H1 (cell line): ENCODE results near the gene SYNJ1. TPM values are rescaled to one million over a fixed set of nuclear protein-coding genes. Genes with fewer than 3 reads are reported as not detected.

Experiments used
- CTCF ChIA-PET: fragments of 300-600 bp; sonication (Branson Sonifier 250); formaldehyde crosslinking; loops from one replicate; lab custom pipeline; 2021; ENCODE audit not compliant: partially characterized antibody; lab: Charles Lee
- POLR2A ChIA-PET: fragments of 300-600 bp; sonication (Branson Sonifier 250); formaldehyde crosslinking; loops from one replicate; lab custom pipeline; 2021; ENCODE audit warnings: inconsistent platforms; ENCODE audit not compliant: partially characterized antibody; lab: Charles Lee
- DNase-seq, 2 experiments: peaks; one replicate each; pipeline versions ENCODE4 v3.0.0 to v3.0.0-alpha.2; 2010 to 2022; ENCODE audit warnings: low spot score in 2 of 2, low read depth in 1 of 2, mixed read lengths in 1 of 2
- FAIRE-seq: peaks from 2 replicates; lab custom pipeline; 2011; peaks lifted over from hg19 to GRCh38; lab: Jason Lieb, UNC
- H2AFZ ChIP-seq: 2 replicates; pipeline ENCODE4 v1.8.1; 2012; ENCODE audit warnings: low read length, inconsistent platforms
- H2AK5ac ChIP-seq: 2 replicates; pipeline ENCODE4 v1.6.1; 2013; ENCODE audit warnings: low read depth, low read length
- H2BK120ac ChIP-seq: replicated peaks from 2 replicates; pipeline ENCODE3; 2013; ENCODE audit warnings: low read depth, low read length, inconsistent platforms
- H2BK12ac ChIP-seq: 2 replicates; pipeline ENCODE4 v1.6.1; 2013; ENCODE audit warnings: low read depth, low read length
- H2BK15ac ChIP-seq: 2 replicates; pipeline ENCODE4 v1.6.1; 2013; ENCODE audit warnings: low read length
- H2BK20ac ChIP-seq: 2 replicates; pipeline ENCODE4 v1.6.1; 2013; ENCODE audit warnings: low read length
- H2BK5ac ChIP-seq: 2 replicates; pipeline ENCODE4 v1.6.1; 2013; ENCODE audit warnings: low read depth, low read length
- H3K14ac ChIP-seq: 2 replicates; pipeline ENCODE4 v1.6.1; 2013; ENCODE audit warnings: inconsistent platforms; ENCODE audit not compliant: insufficient read length
- H3K18ac ChIP-seq: 2 replicates; pipeline ENCODE4 v1.6.1; 2013; ENCODE audit warnings: low read length; ENCODE audit errors: extremely low read depth
- H3K23ac ChIP-seq: 2 replicates; pipeline ENCODE4 v1.6.1; 2013; ENCODE audit warnings: inconsistent platforms; ENCODE audit not compliant: insufficient read length
- H3K23me2 ChIP-seq: 2 replicates; pipeline ENCODE4 v1.6.1; 2013; ENCODE audit warnings: low read depth, low read length
- H3K27ac ChIP-seq: 2 replicates; pipeline ENCODE4 v1.6.1; 2011; ENCODE audit warnings: low read depth, low read length, inconsistent platforms
- H3K27me3 ChIP-seq, 4 experiments: replicated peaks in 1 of 4; 1 replicate in 1 of 4; 2 replicates in 3 of 4; pipeline versions ENCODE4 v1.6.1 to v1.8.1; 2011 to 2013; ENCODE audit warnings: low read length in 3 of 4, mild to moderate bottlenecking in 3 of 4, inconsistent platforms in 2 of 4, mixed read lengths in 2 of 4, moderate library complexity in 1 of 4; ENCODE audit not compliant: control insufficient read depth in 3 of 4, insufficient read depth in 3 of 4; ENCODE audit errors: extremely low read depth in 1 of 4
- H3K36me3 ChIP-seq, 4 experiments: 2 replicates each; pipeline versions ENCODE4 v1.6.1 to v1.8.1; 2011 to 2013; ENCODE audit warnings: mild to moderate bottlenecking in 4 of 4, low read length in 3 of 4, moderate library complexity in 2 of 4, control low read depth in 1 of 4, inconsistent platforms in 1 of 4; ENCODE audit not compliant: insufficient read depth in 4 of 4, control insufficient read depth in 2 of 4
- H3K4ac ChIP-seq: replicated peaks from 2 replicates; pipeline ENCODE3; 2013; ENCODE audit warnings: low read length, low read depth, mixed read lengths, inconsistent platforms; ENCODE audit not compliant: insufficient read length
- H3K4me1 ChIP-seq, 4 experiments: replicated peaks in 1 of 4; 1 replicate in 1 of 4; 2 replicates in 3 of 4; pipeline versions ENCODE4 v1.6.1 to v1.8.1; 2011 to 2013; ENCODE audit warnings: low read length in 3 of 4, inconsistent platforms in 2 of 4, mixed read lengths in 1 of 4; ENCODE audit not compliant: insufficient read depth in 4 of 4, control insufficient read depth in 3 of 4
- H3K4me2 ChIP-seq, 2 experiments: 2 replicates each; pipeline versions ENCODE4 v1.6.1 to v1.8.1; 2011 to 2013; ENCODE audit warnings: low read depth in 2 of 2, low read length in 2 of 2, control low read depth in 1 of 2, inconsistent platforms in 1 of 2, mild to moderate bottlenecking in 1 of 2; ENCODE audit not compliant: insufficient read depth in 1 of 2
- H3K4me3 ChIP-seq, 4 experiments: fragments of 200-600, 300-600 bp in 1 of 4; sonication (generic), shearing (Covaris generic), sonication (Bioruptor Twin) in 1 of 4; 2 replicates each; pipeline versions ENCODE4 v1.5.1 to v1.8.1; 2011 to 2016; ENCODE audit warnings: low read length in 4 of 4, low read depth in 3 of 4, control low read depth in 2 of 4, inconsistent platforms in 2 of 4, mild to moderate bottlenecking in 2 of 4, mixed read lengths in 1 of 4, moderate library complexity in 1 of 4; ENCODE audit not compliant: insufficient read depth in 2 of 4; ENCODE audit errors: extremely low read depth in 1 of 4
- H3K56ac ChIP-seq: replicated peaks from 2 replicates; pipeline ENCODE3; 2013; ENCODE audit warnings: low read depth, mild to moderate bottlenecking, mixed read lengths, low read length, inconsistent platforms; ENCODE audit not compliant: insufficient read length
- H3K79me1 ChIP-seq: 2 replicates; pipeline ENCODE4 v1.6.1; 2013; ENCODE audit warnings: low read depth, low read length, control low read depth
- H3K79me2 ChIP-seq, 2 experiments: 2 replicates each; pipeline versions ENCODE4 v1.6.1 to v1.8.1; 2012 to 2013; ENCODE audit warnings: low read length in 2 of 2, mild to moderate bottlenecking in 2 of 2, inconsistent platforms in 1 of 2; ENCODE audit not compliant: insufficient read depth in 2 of 2, control insufficient read depth in 1 of 2
- H3K9ac ChIP-seq, 4 experiments: replicated peaks in 1 of 4; 1 replicate in 1 of 4; 2 replicates in 3 of 4; pipeline versions ENCODE4 v1.6.1 to v1.8.1; 2011 to 2013; ENCODE audit warnings: low read depth in 3 of 4, low read length in 3 of 4, control low read depth in 2 of 4, mild to moderate bottlenecking in 2 of 4, moderate library complexity in 2 of 4, inconsistent platforms in 1 of 4; ENCODE audit errors: extremely low read depth in 1 of 4
- H3K9me3 ChIP-seq, 2 experiments: 2 replicates each; pipeline versions ENCODE4 v1.6.1 to v1.8.1; 2012 to 2013; ENCODE audit warnings: mild to moderate bottlenecking in 2 of 2, moderate library complexity in 2 of 2, control low read depth in 1 of 2, inconsistent platforms in 1 of 2, low read depth in 1 of 2, low read length in 1 of 2, mixed read lengths in 1 of 2; ENCODE audit not compliant: insufficient read depth in 2 of 2
- H4K20me1 ChIP-seq, 2 experiments: replicated peaks in 1 of 2; 2 replicates each; pipeline versions ENCODE3 to v1.8.1; 2011 to 2013; ENCODE audit warnings: inconsistent platforms in 2 of 2, low read length in 2 of 2, mild to moderate bottlenecking in 1 of 2; ENCODE audit not compliant: insufficient read depth in 2 of 2, control insufficient read depth in 1 of 2
- H4K5ac ChIP-seq: 2 replicates; pipeline ENCODE4 v1.6.1; 2013; ENCODE audit warnings: low read length, low read depth, mixed read lengths, inconsistent platforms; ENCODE audit not compliant: insufficient read length
- H4K8ac ChIP-seq: 2 replicates; pipeline ENCODE4 v1.8.0; 2013; ENCODE audit warnings: mild to moderate bottlenecking, moderate library complexity, low read length, inconsistent platforms; ENCODE audit not compliant: insufficient read depth; ENCODE audit errors: extremely low read depth
- H4K91ac ChIP-seq: replicated peaks from 2 replicates; pipeline ENCODE3; 2013; ENCODE audit warnings: low read length, mixed read lengths, inconsistent platforms; ENCODE audit not compliant: insufficient read length
- ASH2L ChIP-seq: fragments of 200-600, 300-600 bp; sonication (generic); IDR thresholded peaks from one replicate; pipeline ENCODE4 v1.7.1; 2017; ENCODE audit warnings: low read length
- EZH2 ChIP-seq: fragments of 200-600 bp; sonication (generic); IDR thresholded peaks from 2 replicates; pipeline ENCODE4 v1.7.1; 2012; ENCODE audit warnings: low read depth, mild to moderate bottlenecking, moderate library complexity, low read length, inconsistent platforms; ENCODE audit not compliant: severe bottlenecking
- JUND ChIP-seq: IDR thresholded peaks from 2 replicates; pipeline ENCODE4 v1.6.1; 2011; ENCODE audit warnings: mild to moderate bottlenecking, improper control_type of control experiment, low read length
- KDM5A ChIP-seq: fragments of 200-600 bp; IDR thresholded peaks from 2 replicates; pipeline ENCODE4 v1.7.1; 2012; ENCODE audit warnings: mild to moderate bottlenecking, low read length, inconsistent platforms, mixed read lengths
- RXRA ChIP-seq: IDR thresholded peaks from 2 replicates; pipeline ENCODE4 v1.6.1; 2011; ENCODE audit warnings: low read depth, mild to moderate bottlenecking, low read length, moderate library complexity; ENCODE audit not compliant: insufficient read depth
- SIRT6 ChIP-seq: IDR thresholded peaks from one replicate; pipeline ENCODE4 v1.7.1; 2012; ENCODE audit warnings: low read length, inconsistent platforms
- SP4 ChIP-seq: IDR thresholded peaks from 2 replicates; pipeline ENCODE4 v1.6.1; 2012; ENCODE audit warnings: low read length, inconsistent platforms
- WGBS, 2 experiments: shearing (Covaris generic) in 1 of 2; methylation state at CpG; one replicate each; pipeline versions ENCODE4 v1.1.6 to v1.1.7; 2013 to 2015; ENCODE audit warnings: low lambda C conversion rate in 2 of 2, mixed read lengths in 2 of 2, inconsistent platforms in 1 of 2, low coverage in 1 of 2, missing lambda C conversion rate in 1 of 2; ENCODE audit not compliant: insufficient replicate concordance in 2 of 2, insufficient coverage in 1 of 2, insufficient read length in 1 of 2; ENCODE audit errors: extremely low coverage in 1 of 2, missing lambda C conversion rate in 1 of 2; 5-methylcytosine and 5-hydroxymethylcytosine counted together
- polyA plus RNA-seq, 7 experiments: library from polyadenylated mRNA; depleted of rRNA in 3 of 7; stranded (reverse) in 5 of 7; unstranded in 2 of 7; fragments of >200 nt in 5 of 7; fragments of 200-250 nt in 2 of 7; gene quantifications; 1 replicate in 5 of 7; 2 replicates in 1 of 7; 4 replicates in 1 of 7; pipeline versions ENCODE4 v1.2.1 to v1.2.3, GENCODE V29; 2011 to 2013; ENCODE audit warnings: missing spikeins in 2 of 7, mixed read lengths in 2 of 7
- total RNA-seq: library from RNA; stranded (reverse); fragmentation: NEBNext Ultra II Directional; extraction: Animal tissue kit (Norgen Biotek cat#: 25700); gene quantifications from 2 replicates; pipeline ENCODE4 v1.2.1, GENCODE V29; 2021
- TF ChIP-seq, protein P1 (sequence below): IDR thresholded peaks from 2 replicates; pipeline ENCODE4 v1.6.1; 2012; ENCODE audit warnings: inconsistent platforms
- TF ChIP-seq, protein P2 (sequence below): IDR thresholded peaks from 2 replicates; pipeline ENCODE4 v1.6.1; 2012; ENCODE audit warnings: low read length, inconsistent platforms

SYNJ1 gene
- total and polyA plus RNA-seq, 2 of the 8 experiments (the other 6 are each of a cell fraction or from before 2014, with no cell fraction given) = 1.3 to 4.3 TPM

DNA sequence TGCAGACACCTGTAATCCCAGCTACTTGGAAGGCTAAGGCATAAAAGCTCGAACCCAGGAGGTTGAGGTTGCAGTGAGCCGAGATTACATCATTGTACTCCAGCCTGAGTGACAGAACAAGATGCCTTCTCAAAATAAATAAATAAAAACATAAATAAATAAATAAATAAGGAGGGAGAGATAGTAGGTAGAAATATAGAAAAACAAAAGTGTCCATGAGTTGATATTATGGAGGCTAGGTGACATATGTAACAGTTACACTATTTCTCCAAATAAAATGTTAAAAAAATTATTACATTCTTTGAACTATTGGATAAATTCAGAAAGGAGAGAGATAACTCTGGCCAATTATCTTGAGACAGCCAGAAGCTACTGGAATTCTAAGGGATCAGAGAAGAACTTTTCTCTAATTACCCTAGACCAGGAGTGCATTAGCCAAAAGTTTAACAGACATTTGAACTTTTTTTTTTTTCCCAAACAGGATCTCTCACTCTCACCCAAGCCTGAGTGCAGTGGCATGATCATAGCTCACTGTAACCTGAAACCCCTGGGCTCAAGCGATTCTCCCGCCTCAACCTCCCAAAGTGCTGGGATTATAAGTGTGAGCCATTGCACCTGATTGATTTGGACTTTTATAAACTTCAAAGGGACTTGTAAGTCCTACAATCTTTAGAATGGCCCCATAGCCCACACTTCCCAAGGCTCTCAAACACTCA lies 17.6 kb downstream of the SYNJ1 start:
- H2BK5ac ChIP-seq = no peak overlapping the region
- H3K23ac ChIP-seq = no peak overlapping the region
- no peak for DNase-seq
- no peak overlapping the region for H2AFZ ChIP-seq
- H2BK12ac ChIP-seq = no peak overlapping the region
- no peak overlapping the region for H2BK20ac ChIP-seq
- no peak overlapping the region for H2BK120ac ChIP-seq
- H3K23me2 ChIP-seq = no peaks in the 10 kb centered on the region
- no peaks in the 10 kb centered on the region for H3K79me2 ChIP-seq
- H3K18ac ChIP-seq = no peak overlapping the region
- H3K14ac ChIP-seq = no peak overlapping the region
- no peak overlapping the region for H2BK15ac ChIP-seq
- no peaks in the 10 kb centered on the region for H3K27me3 ChIP-seq
- H2AK5ac ChIP-seq = no peak overlapping the region
- H3K36me3 ChIP-seq = no peaks in the 10 kb centered on the region
- no peak overlapping the region for H3K4me3 ChIP-seq
- H3K79me1 ChIP-seq = 0 out of 2 replicates have a peak, but pooled peaks cover 2% of the 10 kb centered on the region
- no peak overlapping the region for H4K91ac ChIP-seq
- FAIRE-seq = no peak
- H3K4me2 ChIP-seq = no peak overlapping the region
- CTCF ChIA-PET = interaction anchor here (0.6 to 2.1 kb wide), 5 partner anchors 13 to 61 kb away, joined by 3 to 6 read pairs (median 4); partner anchors contain the start of gene PAXBP1
- WGBS, 2 experiments = 54% methylated on average over 4 of the region's 4 CpGs; no CpG with 5 or more reads in 1 of the 2 experiments
- no peaks in the 10 kb centered on the region for H3K9me3 ChIP-seq
- H3K9ac ChIP-seq = no peak overlapping the region
- no peak overlapping the region for H4K8ac ChIP-seq
- POLR2A ChIA-PET = no interaction called here
- no peak overlapping the region for H3K27ac ChIP-seq
- no peak overlapping the region for H4K5ac ChIP-seq
- H3K56ac ChIP-seq = no peak overlapping the region
- no peak overlapping the region for H3K4ac ChIP-seq
- H3K4me1 ChIP-seq = peaks cover 0 to 2% (median 1%) of the 10 kb centered on the region in 4 experiments; a peak in 1 of 7 replicates
- H4K20me1 ChIP-seq = no peaks in the 10 kb centered on the region
- TF ChIP-seq EZH2 (no peak), JUND (no peak), RXRA (no peak), SP4 (no peak), SIRT6 (no peak), ASH2L (no peak), KDM5A (no peak)
- TF ChIP-seq, protein P1, sequence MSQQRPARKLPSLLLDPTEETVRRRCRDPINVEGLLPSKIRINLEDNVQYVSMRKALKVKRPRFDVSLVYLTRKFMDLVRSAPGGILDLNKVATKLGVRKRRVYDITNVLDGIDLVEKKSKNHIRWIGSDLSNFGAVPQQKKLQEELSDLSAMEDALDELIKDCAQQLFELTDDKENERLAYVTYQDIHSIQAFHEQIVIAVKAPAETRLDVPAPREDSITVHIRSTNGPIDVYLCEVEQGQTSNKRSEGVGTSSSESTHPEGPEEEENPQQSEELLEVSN = no peak
- TF ChIP-seq, protein P2, sequence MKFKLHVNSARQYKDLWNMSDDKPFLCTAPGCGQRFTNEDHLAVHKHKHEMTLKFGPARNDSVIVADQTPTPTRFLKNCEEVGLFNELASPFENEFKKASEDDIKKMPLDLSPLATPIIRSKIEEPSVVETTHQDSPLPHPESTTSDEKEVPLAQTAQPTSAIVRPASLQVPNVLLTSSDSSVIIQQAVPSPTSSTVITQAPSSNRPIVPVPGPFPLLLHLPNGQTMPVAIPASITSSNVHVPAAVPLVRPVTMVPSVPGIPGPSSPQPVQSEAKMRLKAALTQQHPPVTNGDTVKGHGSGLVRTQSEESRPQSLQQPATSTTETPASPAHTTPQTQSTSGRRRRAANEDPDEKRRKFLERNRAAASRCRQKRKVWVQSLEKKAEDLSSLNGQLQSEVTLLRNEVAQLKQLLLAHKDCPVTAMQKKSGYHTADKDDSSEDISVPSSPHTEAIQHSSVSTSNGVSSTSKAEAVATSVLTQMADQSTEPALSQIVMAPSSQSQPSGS = no peak
